CD1c-positive myeloid dendritic cell (primary cell): ENCODE data around the gene MUS81.
A peak's percentile ranks its signal among the peaks of the same experiment; 100 is the strongest.
"Not testable (repeated sequence)": the region's sequence is repeated elsewhere in the genome, so short reads cannot be mapped to it uniquely, and the experiment has no call there.

Source experiments
- DNase-seq: peaks from one replicate; pipeline ENCODE4 v3.0.0-alpha.2; 2016; ENCODE audit errors: extremely low spot score

The MUS81 gene, protein sequence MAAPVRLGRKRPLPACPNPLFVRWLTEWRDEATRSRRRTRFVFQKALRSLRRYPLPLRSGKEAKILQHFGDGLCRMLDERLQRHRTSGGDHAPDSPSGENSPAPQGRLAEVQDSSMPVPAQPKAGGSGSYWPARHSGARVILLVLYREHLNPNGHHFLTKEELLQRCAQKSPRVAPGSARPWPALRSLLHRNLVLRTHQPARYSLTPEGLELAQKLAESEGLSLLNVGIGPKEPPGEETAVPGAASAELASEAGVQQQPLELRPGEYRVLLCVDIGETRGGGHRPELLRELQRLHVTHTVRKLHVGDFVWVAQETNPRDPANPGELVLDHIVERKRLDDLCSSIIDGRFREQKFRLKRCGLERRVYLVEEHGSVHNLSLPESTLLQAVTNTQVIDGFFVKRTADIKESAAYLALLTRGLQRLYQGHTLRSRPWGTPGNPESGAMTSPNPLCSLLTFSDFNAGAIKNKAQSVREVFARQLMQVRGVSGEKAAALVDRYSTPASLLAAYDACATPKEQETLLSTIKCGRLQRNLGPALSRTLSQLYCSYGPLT

DNA sequence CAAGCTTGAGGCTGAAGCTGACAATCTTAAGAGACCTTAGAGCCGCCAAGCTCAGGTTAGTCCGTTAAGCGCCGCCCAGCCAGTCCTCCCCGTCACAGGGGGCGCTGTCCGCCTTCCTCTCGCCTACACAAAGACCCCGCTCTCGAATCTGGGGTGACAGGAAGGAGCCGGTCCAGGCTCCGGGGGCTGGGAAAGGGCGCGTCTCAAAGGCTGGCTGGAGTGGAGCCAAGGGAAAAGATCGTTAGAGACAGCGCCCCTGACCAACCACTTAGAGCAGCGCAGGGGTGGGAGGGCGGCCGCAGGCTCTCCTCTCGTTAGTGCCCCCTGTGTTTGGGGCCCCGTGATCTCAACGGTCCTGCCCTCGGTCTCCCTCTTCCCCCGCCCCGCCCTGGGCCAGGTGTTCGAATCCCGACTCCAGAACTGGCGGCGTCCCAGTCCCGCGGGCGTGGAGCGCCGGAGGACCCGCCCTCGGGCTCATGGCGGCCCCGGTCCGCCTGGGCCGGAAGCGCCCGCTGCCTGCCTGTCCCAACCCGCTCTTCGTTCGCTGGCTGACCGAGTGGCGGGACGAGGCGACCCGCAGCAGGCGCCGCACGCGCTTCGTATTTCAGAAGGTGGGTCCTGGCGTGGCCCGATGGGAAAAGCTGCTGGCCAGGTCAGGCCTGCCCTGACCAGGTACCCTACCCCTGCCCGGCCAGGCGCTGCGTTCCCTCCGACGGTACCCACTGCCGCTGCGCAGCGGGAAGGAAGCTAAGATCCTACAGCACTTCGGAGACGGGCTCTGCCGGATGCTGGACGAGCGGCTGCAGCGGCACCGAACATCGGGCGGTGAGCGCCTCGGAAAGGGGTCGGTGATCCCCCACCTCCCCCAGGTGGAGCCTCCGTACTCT is at the start of gene MUS81:
Gene MUS81, plus strand, starts transcription at position 156 of the 887 bp plus-strand sequence. Its CDS starts 321 bp downstream, at position 477.
- peak; percentile 93 for DNase-seq

DNA sequence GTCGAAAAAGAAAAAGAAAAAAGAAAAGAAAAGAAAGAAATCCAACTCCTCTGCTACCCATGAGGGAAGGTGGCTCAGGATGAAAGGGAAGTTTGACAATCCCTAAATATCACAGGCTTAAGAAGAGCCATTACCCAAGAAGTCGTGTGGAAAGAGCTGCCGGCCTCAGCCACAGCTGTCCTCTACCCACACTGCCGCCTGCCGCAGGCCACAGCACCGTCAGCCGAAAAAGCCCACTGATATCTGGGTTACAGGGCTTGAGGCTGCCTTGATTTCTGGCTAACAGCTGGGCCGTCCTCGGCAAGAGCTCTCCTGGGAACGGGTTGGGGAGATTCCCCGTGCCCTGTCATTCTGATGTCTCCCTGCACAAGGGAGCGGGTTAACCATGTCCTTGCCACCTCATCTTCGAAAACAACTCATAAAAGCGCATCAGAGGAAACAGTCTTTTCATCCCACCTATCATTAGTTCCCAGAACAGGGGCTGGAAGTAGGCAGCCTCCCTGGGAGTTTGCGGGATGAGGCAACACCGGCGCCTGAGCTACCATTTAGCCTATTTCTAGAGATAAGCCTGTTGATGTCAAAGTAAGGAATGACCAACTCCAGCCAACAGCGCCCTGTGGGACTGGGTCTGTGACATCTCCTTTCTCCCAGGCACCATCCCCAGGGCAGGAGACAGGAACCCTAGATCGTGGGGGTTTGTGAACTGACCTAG is 48.3 kb upstream of the MUS81 start:
- DNase-seq, result peak; percentile 79

DNA sequence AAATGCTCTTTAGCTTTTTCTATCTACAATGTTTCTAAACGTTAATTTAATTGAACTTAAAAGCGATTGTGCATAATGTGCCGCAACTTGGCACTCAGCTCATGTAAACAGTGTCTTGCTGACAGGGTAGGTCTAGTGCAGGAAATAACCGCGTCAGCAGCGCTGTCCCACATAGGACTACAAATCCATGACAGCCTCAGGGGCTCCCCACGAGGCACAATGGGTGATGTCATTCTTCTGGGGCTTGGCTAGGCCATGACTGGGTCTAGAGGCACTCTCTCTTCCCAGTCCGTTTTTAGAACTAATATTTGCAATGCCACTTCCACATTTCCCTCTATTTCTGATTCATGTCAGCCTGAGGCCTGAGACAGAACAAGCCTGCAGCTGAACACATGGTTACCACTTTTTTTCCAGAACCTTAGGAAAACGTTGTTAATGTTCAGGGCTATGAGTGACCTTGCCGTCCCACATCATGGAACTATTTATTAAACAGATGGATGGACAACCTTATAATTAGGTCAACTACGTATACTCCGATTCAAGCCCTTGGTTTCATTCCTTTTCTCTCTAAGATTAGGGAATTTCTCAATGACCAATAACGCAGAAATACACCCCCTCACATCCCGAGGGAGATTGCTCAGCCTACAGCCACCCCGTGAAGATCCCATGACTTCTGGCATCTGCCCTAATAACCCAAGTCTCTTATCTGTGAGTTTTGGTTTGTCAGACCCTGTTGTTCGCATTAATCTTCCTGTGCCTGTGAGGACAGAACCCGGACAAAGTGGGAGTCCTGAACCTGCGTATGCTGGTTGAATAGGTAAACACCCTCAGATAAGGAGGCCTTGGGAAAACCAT is 45.9 kb upstream of the MUS81 start:
- peak; percentile 94 for DNase-seq

DNA sequence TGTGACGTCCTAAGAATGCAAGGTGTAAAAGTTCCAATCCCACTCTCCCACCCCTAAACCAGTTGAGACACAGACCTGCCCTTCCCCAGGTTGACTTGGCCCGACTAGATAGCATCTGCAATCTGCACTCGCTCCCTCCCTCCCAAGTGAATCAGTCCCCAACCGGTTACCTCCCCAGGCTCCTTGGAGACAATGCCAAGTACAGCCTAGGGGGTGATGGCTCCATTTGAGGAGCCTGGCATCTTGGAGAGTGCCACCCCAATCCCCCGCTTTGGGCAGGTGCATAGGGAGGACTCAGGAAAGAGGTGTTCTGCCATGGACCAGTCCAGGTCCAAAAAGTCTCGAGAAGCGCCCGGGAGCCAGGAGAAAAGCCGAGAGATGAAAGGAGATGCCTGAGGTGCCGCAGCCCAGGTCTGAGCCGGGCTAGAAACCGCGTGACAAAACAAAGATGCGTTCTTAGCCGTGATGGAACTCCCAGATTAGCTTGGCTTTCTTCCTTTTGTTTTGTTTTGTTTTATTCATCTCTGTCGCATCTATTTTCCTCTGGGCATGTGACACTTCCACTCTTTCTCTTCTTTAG is 45.2 kb upstream of the MUS81 start:
- DNase-seq, result no peak

DNA sequence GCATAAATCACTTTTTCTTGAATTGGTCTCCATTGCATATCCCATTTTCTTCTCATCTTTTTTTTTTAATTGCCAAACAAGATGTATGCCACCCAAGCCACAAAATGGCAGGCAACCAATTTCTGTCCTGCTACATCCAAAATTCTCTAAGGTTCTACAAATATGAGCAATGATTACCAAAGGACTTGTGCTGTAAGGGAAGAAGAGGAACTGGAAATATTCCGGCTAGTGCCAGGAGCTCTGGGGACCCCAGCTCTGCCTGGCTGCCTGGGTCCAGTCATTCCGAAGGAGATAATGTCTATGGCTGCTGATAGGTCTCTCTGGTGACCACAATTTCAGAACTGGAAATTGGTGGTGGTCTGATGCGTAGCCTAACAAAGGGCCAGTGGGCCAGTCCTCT is 43.5 kb upstream of the MUS81 start:
- peak; percentile 57 for DNase-seq

DNA sequence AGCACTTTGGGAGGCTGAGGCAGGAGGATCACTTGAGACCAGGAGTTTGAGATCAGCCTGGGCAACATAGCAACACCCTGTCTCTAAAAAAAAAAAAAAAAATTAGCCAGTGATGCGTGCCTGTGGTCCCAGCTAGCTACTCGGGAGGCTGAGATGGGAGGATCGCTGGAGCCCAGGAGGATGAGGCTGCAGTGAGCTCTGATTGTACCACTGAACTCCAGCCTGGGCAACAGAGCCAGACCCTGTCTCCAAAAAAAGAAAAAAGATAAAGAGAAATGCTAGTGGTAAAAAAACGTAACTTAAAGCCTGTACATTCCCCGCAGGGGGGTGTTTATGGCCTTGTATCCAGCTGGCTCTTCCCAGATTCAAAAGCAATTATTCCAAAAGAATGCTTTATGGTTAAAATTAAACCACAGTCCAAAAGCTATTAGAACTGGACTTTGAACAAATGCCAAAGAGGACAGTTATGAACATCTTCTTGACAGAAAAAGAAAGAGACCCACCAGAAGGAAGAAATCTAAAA is 42.9 kb upstream of the MUS81 start:
- DNase-seq, result no peak

DNA sequence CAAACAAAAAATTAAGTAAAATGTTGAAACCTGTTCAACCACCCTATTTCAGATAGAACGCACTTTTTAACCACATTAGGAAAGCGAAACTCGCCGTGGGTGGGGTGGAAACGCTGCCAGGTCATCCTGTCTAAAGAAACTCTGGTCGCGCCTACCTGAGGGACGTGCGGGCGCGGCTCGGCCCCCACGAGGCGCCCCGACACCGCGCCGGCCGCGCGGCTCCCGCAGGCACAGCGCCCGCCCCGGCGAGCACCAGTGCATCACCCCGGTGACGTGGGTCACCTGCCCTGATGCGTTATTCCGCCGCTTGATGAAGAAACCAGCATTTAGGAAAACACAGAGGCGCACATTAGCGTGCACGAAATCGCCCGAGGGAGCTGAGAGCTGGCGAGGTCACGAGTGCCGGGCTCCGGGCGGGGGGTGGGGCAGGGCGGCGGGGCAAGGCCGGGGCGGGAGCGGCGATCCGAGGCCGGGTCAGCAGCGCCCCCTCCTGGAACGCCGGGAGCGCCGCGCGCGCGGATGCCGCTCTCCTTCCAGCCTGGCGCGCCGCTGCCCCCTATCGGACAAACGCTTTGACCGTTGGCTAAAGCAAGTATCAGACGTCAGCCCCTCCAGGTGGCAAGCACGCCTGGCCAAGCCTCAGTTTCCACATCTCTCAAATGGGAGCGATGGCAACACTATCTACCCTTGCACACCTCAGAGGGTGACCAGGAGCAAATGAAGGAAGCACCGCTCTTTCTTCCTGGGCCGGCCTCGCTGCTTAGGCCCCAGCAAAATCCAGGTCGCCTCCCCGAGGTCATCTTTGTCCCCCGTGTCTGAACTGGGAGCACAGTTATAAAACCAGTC is 42.2 kb upstream of the MUS81 start:
- DNase-seq, result peak; percentile 96

DNA sequence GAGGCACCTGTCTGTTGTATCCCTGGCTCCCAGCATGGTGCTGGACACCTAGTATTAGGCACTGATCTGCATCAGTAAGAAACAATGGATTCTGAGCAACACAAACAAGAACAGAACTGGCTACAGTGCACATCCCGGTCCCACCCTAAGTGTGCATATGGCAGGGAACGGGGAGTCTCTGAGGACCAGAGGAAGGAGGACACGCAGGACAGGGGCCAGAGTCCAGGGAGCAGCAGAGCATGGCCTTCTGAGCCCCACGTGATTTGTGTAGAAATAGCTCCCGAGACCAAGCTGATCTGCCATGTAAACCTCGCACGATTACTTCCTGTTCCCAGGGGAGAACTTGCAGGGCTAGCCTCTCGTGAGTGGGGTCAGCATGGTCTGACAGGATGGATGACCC is 39.1 kb upstream of the MUS81 start:
- peak; percentile 35 for DNase-seq

DNA sequence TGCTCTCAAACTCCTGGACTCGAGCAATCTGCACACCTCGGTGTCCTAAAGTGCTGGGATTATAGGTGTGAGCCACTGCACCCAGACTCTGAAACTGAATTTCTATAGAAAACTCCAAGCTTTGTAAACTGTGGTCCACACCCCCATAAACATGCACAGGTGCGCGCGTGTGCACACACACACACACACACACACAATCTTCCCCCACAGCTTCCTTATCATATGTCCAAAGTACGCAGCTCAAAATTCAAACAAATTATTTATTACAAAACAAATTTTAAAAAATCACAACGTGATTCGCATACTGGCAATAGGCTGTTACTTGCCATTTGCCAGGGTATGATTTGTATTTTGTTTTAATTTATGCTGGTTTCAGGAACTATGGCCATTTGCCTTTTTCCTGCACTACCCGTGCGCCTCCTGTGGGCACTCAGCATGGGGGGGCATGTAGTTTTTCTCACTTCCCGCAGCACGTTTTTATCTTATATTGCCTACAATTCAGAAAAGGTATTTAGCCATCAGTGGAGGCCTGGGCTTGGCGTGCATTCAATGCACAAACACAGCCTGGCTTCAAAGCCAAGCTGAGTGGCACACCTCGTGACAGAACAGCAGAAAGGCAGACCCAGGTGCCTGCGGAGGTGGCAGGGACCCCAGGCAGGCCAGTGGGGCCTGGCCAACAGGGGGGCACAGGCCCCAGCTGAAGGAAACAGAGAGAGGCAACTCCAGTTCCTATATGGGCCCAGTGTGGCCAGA is 37.3 kb upstream of the MUS81 start:
- no peak for DNase-seq

DNA sequence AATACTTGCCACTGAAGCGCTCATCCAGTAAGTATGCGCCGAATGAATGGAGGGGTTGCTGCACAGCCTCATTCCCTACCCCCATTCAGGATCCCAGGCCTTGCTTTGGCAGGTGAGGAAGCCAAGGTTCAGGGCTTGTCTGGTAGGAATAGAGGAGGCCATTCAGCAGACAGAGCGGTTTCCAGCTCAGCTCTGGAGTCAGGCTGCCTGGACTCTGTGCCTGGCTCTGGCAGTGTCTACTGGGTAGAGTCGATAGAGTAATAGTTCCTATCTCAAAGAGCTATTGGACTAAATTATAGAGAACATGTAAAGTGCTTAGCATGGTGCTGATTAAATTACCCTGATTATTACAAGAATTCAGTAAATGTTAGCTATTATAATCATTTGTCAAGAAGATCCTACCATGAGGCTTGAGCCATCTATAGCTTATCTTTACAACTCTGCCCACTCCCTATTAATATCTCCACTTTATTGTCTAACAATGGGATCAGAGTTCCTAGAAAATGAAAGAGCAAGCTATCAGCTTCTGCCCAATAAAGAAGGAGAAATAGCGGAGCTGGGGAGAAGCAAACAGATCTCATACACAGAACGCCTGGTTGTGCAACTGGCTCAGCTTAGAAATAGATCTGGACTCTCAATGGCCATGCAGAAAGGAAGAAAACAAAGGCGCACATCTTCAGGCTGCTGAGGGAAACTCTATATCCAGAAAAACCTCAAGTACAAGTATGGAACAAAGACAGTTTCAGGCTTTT is 33.1 kb upstream of the MUS81 start:
- no peak for DNase-seq

DNA sequence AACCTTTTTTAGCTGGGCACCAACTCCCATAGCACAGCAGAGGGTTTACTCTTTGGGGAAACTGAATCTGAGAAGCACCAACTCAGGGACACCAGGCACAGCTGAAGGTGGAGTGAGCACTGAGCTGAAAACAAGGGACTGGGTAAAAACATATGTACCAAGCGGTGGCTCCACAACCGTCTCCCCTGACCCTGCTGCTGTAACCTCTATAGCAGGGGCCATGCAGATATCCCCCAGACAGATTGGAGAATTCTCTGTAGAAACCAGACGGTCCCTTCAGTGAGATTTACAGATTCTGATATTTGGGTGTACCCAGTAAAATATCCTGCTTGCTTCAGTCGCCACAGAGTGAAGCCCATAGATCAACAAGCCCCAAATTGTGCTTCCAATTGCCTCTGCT is 30.8 kb upstream of the MUS81 start:
- DNase-seq, result no peak

DNA sequence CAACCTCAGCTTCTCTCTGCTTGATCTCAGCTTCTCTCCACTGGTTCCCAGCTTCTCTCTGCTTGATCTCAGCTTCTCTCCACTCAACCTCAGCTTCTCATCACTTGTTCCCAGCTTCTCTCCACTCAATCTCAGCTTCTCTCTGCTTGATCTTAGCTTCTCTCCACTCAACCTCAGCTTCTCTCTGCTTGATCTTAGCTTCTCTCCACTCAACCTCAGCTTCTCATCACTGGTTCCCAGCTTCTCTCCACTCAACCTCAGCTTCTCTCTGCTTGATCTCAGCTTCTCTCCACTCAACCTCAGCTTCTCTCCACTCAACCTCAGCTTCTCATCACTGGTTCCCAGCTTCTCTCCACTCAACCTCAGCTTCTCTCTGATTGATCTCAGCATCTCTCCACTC is 28.0 kb upstream of the MUS81 start:
- not testable (repeated sequence) for DNase-seq

DNA sequence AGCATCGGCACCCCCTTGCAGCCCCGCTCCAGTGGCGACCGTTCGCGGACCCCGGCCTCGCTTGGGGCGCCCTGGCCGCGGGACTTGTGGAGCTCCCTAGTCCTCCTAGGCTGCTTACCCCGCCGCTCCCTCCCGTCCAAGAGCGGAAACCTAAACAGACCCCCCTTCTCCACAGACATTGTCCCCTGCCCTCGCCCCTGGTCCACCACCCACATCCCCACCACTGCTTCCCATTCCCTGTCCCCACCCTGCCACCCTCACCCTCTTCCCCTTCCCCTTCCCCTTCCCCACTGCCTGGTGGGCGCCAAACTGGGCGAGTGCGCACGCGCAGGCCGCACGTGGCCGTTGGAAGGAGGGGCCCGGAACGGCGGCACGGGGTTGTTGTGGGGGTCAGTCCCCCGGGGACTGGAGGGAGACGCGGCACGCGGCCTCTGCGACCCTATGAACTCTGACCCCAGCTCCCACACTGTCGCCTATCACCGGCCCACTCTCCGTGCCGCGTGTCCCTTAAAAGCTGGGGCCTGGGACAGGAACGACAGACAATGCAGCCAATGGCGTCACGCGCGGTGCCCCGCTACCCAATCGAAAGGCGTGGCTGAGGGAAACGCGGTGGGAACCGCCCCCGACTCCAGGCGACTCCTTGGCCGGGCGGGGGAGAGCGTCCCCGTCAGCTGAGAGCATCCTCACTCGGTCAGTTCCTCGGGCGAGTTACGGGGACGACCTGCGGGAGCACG is 26.8 kb upstream of the MUS81 start, which contains the start of gene SNX32:
Gene SNX32, plus strand, starts transcription at position 667 of the 734 bp plus-strand sequence. CDS start 103 bp downstream, outside the sequence.
- peak; percentile 96 for DNase-seq

DNA sequence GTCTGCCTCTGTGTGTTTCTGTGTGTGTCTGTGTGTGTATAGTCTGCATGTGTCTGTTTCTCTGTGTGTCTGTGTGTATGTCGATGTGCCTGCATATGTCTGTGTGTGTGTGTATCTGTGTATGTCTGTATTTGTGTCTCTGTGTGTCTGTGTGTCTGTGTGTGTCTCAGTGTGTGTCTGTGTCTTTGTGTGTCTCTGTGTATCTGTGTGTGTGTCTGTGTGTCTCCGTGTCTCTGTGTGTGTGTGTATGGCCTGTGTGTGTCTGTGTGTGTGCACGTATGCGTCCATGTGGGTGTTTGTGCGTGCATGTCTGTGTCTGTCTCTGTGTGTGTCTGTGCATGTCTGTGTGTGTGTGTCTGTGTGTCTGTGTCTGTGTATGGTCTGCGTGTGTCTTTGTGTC is 26.0 kb upstream of the MUS81 start:
- DNase-seq, result no peak

DNA sequence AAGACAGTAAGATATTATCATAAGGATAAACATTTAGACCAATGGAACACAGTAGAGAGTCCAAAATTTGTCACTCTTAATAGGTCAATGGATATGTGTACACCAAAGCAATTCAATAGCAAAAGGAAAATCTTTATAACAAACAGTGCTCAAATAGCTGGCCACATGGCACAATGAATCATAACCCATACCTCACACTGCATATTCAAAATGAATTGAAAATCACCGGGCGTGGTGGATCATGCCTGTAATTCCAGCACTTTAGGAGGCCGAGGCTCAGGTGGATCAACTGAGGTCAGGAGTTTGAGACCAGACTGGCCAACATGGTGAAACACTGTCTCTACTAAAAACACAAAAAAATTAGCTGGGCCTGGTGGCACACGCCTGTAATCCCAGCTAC is 18.1 kb upstream of the MUS81 start:
- no peak for DNase-seq

DNA sequence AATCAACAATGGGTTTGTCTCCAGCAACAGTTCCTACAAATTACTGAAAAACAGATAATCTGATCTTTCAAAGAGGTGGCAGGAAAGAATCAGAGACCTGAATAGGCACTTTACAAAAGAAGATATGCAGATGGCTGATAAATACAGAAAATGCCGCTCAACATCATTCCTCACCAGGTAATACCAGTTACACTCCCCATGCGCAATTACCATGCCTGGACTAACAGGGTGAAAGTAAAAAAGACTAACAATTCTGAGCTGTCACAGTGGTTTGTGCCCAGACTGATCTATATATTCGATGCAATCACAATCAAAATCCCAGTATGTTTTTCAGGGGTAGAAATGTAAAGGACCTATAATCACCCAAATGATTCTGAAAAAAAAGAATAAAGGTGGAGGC is 16.4 kb upstream of the MUS81 start:
- DNase-seq, result no peak

DNA sequence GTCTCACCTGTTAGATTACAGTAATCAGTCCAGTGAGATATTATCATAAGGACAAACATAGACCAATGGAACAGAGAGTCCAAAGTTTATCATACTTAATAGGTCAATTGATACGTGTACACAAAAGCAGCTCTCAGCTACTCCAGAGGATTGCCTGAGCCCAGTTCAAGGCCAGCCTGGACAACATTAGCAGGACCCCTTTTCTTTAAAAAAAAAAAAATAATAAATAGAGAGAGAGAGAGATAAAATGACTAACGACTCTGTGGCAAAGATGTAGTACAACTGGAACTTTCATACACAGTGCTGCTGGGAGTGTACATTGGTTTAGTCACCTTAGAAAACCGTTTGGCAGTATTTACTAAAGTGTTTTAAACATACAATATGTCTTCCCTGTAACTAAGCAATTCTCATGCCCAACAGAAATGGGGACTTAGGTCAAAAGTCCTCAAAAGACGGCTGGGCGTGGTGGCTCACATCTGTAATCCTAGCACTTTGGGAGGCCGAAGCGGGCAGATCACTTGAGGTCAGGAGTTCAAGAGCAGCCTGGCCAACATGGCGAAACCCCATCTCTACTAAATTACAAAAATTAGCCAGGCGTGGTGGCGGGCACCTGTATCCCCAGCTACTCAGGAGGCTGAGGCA is 15.9 kb upstream of the MUS81 start:
- no peak for DNase-seq
